GM18502 (cell line): Measurements from ENCODE around the gene HDHD3.

Experiments used
- ATAC-seq: cut with Tn5 transposase; IDR thresholded peaks from one replicate; pipeline ENCODE4 v1.9.1; 2021; ENCODE audit warnings: mild to moderate bottlenecking; ENCODE audit not compliant: unreplicated experiment, poor library complexity

HDHD3 gene

DNA sequence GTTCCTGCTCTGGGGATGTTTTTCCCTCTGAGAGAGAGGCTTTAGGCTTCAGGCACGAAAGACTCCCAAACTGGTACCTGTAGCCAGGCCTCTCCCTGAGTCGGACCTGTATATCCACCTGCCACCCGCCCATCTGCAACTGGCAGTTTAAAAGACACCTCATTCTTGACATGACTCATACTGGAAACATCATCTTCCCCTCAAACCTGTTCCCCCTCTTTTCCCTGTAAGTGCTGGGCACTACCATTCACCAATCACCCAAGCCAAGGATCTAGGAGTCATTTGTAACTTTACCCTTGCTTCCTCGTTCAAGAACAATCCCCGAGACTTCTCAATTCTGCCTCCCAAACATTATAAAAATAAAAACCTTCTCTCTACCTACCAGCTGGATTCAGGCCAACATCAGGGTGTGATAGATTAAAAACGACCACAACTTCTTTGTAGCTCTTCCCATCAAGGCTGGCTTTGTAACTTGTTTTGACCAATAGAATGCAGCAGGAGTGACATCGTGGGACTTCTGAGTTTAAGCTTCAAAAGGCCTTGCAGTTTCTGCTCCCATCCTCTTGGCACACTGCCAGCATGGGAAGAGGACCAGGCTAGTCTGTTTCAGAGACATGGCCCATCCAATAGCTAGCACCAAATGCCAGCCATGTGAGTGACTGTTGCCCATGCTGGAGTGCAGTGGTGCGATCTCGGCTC lies 34.9 kb downstream of the HDHD3 start:
- ATAC-seq, result no peak

DNA sequence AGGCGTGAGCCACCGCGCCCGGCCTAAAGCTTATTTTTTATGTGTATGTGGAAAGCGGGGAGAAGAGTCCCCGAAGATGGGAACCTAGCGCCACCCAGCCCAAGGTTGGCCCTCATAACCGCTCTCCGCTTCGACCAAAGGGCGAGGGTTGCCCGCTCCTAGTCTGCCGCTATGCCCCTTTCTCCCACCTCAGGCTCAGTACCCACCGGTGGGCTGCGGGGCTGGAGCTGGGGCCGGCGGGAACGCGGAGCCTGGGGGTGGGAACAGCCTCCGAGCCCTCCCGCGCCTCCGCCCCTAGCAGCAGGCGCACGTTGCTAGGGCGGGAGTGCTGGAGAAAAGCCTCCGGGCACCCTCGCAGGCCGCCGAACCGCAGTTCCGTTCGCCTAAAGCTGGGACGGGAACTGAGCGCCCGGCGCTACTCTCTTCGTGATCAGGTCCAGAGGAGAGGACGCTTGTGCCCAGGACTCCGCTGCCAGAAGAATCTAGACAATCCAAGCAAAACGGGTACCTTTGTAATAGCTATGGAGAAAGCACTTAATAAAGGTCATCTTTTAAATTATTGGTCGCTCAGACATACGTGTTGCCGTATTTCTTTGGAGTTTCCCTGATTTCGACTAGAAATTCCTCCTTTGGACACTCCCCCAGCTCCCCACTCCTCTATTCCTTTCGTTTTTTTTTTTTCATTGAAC lies 36.6 kb downstream of the HDHD3 start, which contains the start of gene WDR31:
TSS of gene WDR31 (minus strand) at position 265 of the 689 bp plus-strand sequence. CDS start 8,253 bp downstream, outside the sequence.
- peak; percentile 99 for ATAC-seq

DNA sequence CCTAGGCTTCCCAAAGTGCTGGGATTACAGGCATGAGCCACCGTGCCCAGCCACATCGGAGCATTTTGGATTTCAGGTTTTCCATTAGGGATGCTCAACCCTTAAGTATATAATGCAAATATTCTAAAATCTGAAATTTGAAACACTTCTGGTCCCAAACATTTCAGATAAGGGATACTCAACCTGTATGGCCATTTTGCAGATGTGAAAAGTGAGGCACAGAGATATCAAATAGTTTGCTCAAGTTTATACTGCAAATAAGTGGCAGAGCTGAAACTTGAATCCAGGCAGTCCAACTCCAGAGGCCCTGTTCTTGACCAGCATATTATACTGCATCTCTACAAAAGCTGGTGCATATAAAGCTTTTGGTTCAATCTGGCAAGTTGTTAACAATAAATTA lies 39.1 kb downstream of the HDHD3 start:
- ATAC-seq, result no peak

DNA sequence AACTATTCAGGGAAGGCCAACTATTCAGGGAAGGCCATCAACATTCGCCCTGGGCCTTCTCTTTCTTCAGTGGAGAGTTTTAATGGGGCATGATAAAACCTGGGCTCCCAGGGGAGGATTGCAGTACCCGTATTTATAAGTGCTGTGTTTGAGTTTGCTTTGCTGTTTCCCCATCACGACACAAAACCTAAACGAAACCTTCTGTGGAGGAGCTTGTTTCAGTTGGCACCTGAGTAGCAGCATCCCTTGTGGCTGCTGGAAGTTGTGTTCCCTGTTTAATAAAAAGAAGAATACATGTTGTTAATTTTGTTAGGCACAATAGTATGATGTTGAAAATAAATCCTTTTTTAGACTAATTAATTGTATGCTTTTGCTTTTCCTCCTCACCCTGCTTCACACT lies 45.0 kb downstream of the HDHD3 start:
- ATAC-seq, result no peak

DNA sequence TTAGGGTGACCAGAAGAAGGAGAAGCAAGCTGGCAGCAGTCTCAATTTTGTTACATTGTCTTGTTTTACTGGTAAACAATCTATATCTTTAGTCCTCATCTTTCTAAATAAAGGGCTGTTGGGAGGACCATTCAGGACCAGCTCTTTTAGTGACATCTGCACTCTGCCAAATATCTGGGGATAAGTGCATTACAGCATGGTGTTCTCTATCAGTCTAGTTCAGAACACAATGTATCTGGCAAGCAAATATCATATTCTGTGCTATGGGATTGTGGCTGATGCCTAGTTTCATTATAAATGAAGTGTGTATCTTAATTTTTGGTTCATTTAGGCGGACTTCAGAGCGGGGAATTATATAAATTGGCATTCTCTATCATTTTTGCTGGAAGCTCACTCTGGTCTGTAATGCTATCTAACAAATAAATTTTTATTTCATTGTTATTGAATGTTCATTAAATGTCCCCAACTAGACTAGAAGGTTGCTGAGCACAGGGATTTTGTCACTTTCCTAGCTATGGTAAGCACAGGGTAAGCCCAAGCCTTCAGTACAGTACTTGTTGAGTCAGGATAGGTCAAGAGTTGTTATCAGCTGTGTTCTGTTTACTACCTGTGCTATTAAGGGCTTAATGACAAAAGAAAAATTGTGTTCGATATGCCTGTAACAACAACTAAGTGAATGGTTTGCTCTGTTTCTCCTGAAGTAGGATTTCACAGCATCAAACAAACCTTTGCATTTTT lies 48.6 kb downstream of the HDHD3 start:
- no peak for ATAC-seq

DNA sequence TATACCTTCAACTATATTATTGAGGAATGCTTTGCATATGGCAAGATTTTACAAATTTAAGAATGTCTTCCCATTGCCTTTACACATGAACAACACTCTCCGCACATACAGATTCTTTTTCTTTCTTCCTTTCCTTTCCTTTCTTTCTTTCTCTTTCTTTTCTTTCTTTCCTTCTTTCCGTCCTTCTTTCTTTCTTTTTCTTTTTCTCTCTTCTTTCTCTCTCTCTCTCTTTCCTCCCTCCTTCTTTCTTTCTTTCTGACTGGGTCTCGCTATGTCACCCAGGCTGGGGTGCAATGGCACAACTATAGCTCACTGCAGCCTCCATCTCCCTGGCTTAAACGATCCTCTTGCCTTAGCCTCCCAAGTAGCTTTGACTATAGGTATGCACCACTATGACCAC lies 50.6 kb downstream of the HDHD3 start:
- ATAC-seq, result no peak
